GM11168 (cell line): ENCODE data around the gene RSAD1.
"Not testable (repeated sequence)": the region's sequence is repeated elsewhere in the genome, so short reads cannot be mapped to it uniquely, and the experiment has no call there.

Experiments used
- in situ Hi-C: fragments of 300-500 bp; cut with MboI; formaldehyde crosslinking; loops from one replicate; pipeline ENCODE4 v1.12.0; 2022; ENCODE audit warnings: low sequenced_read_pairs; ENCODE audit not compliant: unreplicated experiment

The RSAD1 gene

GRCh38 chr17:50471009-50471905 is 7.4 kb upstream of the RSAD1 start:
- in situ Hi-C loops: no loop called here

GRCh38 chr17:50472286-50472685 is 6.4 kb upstream of the RSAD1 start:
- in situ Hi-C loops: no loop called here

- in situ Hi-C loops: not testable (repeated sequence)
Measured at GRCh38 chr17:50472761-50473161, 5.9 kb upstream of the RSAD1 start.

GRCh38 chr17:50473901-50474300 is 4.8 kb upstream of the RSAD1 start:
- in situ Hi-C loops: no loop called here

GRCh38 chr17:50474523-50474922 is 4.1 kb upstream of the RSAD1 start:
- in situ Hi-C loops: no loop called here

GRCh38 chr17:50475362-50475761 is 3.3 kb upstream of the RSAD1 start:
- in situ Hi-C loops: no loop called here

GRCh38 chr17:50475775-50476544 is 2.7 kb upstream of the RSAD1 start:
- in situ Hi-C loops: not testable (repeated sequence)

GRCh38 chr17:50476545-50477315 is 1.9 kb upstream of the RSAD1 start:
- in situ Hi-C loops: no loop called here

- in situ Hi-C loops: no loop called here
Measured at GRCh38 chr17:50477976-50478375, 684 bp upstream of the RSAD1 start.

GRCh38 chr17:50479522-50480141 is 972 bp downstream of the RSAD1 start:
- in situ Hi-C loops: no loop called here

GRCh38 chr17:50480142-50480764 is 1.6 kb downstream of the RSAD1 start:
- in situ Hi-C loops: no loop called here

GRCh38 chr17:50480854-50481490 is 2.3 kb downstream of the RSAD1 start:
- in situ Hi-C loops: no loop called here

- in situ Hi-C loops: no loop called here
Measured at GRCh38 chr17:50481648-50482047, 3.0 kb downstream of the RSAD1 start.

- in situ Hi-C loops: no loop called here
Measured at GRCh38 chr17:50482110-50482509, 3.5 kb downstream of the RSAD1 start.

- in situ Hi-C loops: no loop called here
Measured at GRCh38 chr17:50482516-50482915, 3.9 kb downstream of the RSAD1 start.

GRCh38 chr17:50483266-50483665 is 4.6 kb downstream of the RSAD1 start:
- in situ Hi-C loops: no loop called here

- in situ Hi-C loops: no loop called here
Measured at GRCh38 chr17:50484386-50485155, 5.9 kb downstream of the RSAD1 start.

GRCh38 chr17:50487213-50488096 is 8.8 kb downstream of the RSAD1 start:
- in situ Hi-C loops: no loop called here
